A673 (cell line): ENCODE results near the gene LSM14A. TPM values are rescaled to one million over a fixed set of nuclear protein-coding genes. Genes with fewer than 3 reads are reported as not detected.
A peak's percentile ranks its signal among the peaks of the same experiment; 100 is the strongest.

ENCODE experiments used
- BruUV-seq: library from RNA; stranded (reverse); fragments of 400-500 nt; replicated peaks from 2 replicates; lab custom pipeline; 2021; lab: Mats Ljungman, UMichigan
- CTCF ChIA-PET: fragments of 300-600 bp; sonication (Branson Sonifier 250); formaldehyde crosslinking; loops from one replicate; lab custom pipeline; 2022; ENCODE audit warnings: antibody characterized with exemption; lab: Charles Lee
- POLR2A ChIA-PET: fragments of 300-600 bp; sonication (Branson Sonifier 250); formaldehyde crosslinking; loops from one replicate; lab custom pipeline; 2022; ENCODE audit warnings: antibody characterized with exemption; ENCODE audit not compliant: low non-redundant PET; lab: Charles Lee
- DNase-seq: peaks from one replicate; pipeline ENCODE4 v3.0.0-alpha.2; 2015; ENCODE audit warnings: low spot score
- H3K27ac ChIP-seq: fragments of 200-600 bp; sonication (generic); 2 replicates; pipeline ENCODE4 v1.5.1; 2016; ENCODE audit warnings: mixed run types, low read depth, mild to moderate bottlenecking, mixed read lengths, antibody characterized with exemption, low read length; ENCODE audit not compliant: poor library complexity, severe bottlenecking
- H3K27me3 ChIP-seq: fragments of 200-600 bp; sonication (generic); replicated peaks from 2 replicates; pipeline ENCODE4 v1.6.1; 2017; ENCODE audit warnings: mixed run types, low read depth, mild to moderate bottlenecking, mixed read lengths, antibody characterized with exemption, low read length; ENCODE audit not compliant: insufficient read depth, poor library complexity
- H3K36me3 ChIP-seq: fragments of 200-600 bp; sonication (generic); 2 replicates; pipeline ENCODE4 v1.6.1; 2016; ENCODE audit warnings: mixed run types, mild to moderate bottlenecking, mixed read lengths, antibody characterized with exemption, low read length; ENCODE audit not compliant: insufficient read depth, poor library complexity, severe bottlenecking
- H3K4me1 ChIP-seq: fragments of 200-600 bp; sonication (generic); 2 replicates; pipeline ENCODE4 v1.6.1; 2017; ENCODE audit warnings: mixed run types, mild to moderate bottlenecking, mixed read lengths, antibody characterized with exemption, low read length; ENCODE audit not compliant: insufficient read depth, poor library complexity, severe bottlenecking
- H3K4me3 ChIP-seq: fragments of 200-600 bp; sonication (generic); 2 replicates; pipeline ENCODE4 v1.5.1; 2016; ENCODE audit warnings: low read depth, mixed run types, mild to moderate bottlenecking, mixed read lengths, low read length; ENCODE audit not compliant: poor library complexity, severe bottlenecking
- H3K9me3 ChIP-seq: fragments of 200-600 bp; sonication (generic); 2 replicates; pipeline ENCODE4 v1.6.1; 2016; ENCODE audit warnings: mixed run types, low read depth, mild to moderate bottlenecking, mixed read lengths, antibody characterized with exemption, low read length; ENCODE audit not compliant: poor library complexity, severe bottlenecking
- EZH2 ChIP-seq: fragments of 200-600 bp; sonication (generic); IDR thresholded peaks from 2 replicates; pipeline ENCODE4 v1.6.1; 2017; ENCODE audit warnings: borderline replicate concordance, low read depth, mild to moderate bottlenecking, mixed read lengths, antibody characterized with exemption, low read length; ENCODE audit not compliant: poor library complexity, severe bottlenecking
- intact Hi-C: fragments of 100-400 bp; cut with micrococcal nuclease; formaldehyde crosslinking; loops from one replicate; pipeline ENCODE4 v1.10.0; 2022; ENCODE audit not compliant: unreplicated experiment
- total RNA-seq: library from RNA; stranded (reverse); gene quantifications from 2 replicates; pipeline ENCODE4 v1.2.3, GENCODE V29; 2021
- TF ChIP-seq, protein P1 (sequence below): fragments of 300-800, 200-600 bp; sonication (generic); conservative IDR thresholded peaks from 2 replicates; pipeline ENCODE4 v1.5.1; 2017; ENCODE audit warnings: low read depth, mild to moderate bottlenecking, antibody characterized with exemption, low read length, moderate library complexity, mixed read lengths

Gene LSM14A
- total RNA-seq, 1 experiment from 2014 or later = 137 TPM

DNA sequence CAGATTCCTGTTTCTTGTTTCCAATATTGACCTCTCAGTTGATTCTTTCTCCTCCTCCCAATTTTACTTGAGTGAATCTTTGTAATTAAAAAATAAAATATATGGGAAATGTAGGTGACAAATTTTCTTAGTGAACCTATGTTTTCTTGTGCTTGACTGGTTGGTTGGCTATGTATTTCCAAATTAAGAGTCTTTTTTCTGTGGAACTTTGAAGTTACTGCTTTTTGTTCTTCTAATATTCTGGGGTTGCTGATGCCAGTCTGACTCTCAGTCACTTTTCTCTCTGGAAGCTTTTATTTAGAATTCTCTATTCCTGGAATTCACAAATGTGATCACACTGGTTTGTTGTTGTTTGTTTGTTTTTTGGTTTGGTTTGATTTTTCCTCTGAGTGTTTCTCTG, 9.8 kb downstream of the LSM14A start:
- no peak overlapping the region for H3K27ac ChIP-seq
- intact Hi-C loops = no loop called here
- BruUV-seq = no TSS peak
- no peak for DNase-seq
- H3K4me3 ChIP-seq = no peak overlapping the region
- H3K36me3 ChIP-seq = no peaks in the 10 kb centered on the region
- peaks cover 41% of the 10 kb centered on the region for H3K4me1 ChIP-seq
- TF ChIP-seq, protein P1, sequence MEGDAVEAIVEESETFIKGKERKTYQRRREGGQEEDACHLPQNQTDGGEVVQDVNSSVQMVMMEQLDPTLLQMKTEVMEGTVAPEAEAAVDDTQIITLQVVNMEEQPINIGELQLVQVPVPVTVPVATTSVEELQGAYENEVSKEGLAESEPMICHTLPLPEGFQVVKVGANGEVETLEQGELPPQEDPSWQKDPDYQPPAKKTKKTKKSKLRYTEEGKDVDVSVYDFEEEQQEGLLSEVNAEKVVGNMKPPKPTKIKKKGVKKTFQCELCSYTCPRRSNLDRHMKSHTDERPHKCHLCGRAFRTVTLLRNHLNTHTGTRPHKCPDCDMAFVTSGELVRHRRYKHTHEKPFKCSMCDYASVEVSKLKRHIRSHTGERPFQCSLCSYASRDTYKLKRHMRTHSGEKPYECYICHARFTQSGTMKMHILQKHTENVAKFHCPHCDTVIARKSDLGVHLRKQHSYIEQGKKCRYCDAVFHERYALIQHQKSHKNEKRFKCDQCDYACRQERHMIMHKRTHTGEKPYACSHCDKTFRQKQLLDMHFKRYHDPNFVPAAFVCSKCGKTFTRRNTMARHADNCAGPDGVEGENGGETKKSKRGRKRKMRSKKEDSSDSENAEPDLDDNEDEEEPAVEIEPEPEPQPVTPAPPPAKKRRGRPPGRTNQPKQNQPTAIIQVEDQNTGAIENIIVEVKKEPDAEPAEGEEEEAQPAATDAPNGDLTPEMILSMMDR = no peak
- TF ChIP-seq EZH2 = no peak
- H3K9me3 ChIP-seq = no peaks in the 10 kb centered on the region
- ChIA-PET POLR2A (no interaction called here), CTCF (no interaction called here)
- H3K27me3 ChIP-seq = no peaks in the 10 kb centered on the region

DNA sequence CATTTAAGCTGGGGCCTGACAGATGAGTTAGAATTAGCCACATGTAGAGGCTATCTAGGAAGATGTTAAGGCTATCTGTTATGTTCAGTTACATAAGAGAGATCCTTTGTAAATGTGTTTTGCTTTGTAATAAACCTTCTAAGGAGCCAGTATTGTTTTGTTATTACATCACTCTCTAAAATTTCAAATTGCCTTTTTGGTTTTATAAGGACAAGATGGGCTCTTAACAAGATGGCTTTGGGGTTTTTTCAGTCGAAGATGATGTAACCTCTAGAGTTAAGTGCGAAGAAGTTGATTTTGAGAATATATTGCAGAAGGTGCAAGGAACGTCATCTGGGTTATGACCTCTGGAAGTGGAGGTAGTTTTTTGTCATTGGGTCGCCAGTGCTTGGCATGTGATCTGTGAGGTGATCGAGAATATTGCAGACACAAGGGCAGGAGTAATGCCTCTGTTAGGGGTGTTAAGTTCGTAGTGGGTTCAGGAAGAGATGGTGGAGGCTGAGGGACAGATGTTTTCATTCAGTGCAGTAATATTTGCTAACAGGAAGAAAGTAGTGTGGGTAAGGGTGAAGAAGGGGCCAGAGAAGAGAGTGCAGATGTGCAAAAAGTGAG, 12.7 kb downstream of the LSM14A start:
- H3K4me1 ChIP-seq = peaks cover 40% of the 10 kb centered on the region
- TF ChIP-seq EZH2 = no peak
- TF ChIP-seq, protein P1 = no peak
- DNase-seq = no peak
- ChIA-PET POLR2A (no interaction called here), CTCF (no interaction called here)
- no TSS peak for BruUV-seq
- no peaks in the 10 kb centered on the region for H3K36me3 ChIP-seq
- peak overlapping the region; percentile 26 for H3K27ac ChIP-seq
- no peaks in the 10 kb centered on the region for H3K9me3 ChIP-seq
- H3K4me3 ChIP-seq = no peak overlapping the region
- H3K27me3 ChIP-seq = no peaks in the 10 kb centered on the region
- intact Hi-C loops = no loop called here

- TF ChIP-seq, protein P1 = no peak
- no peak for TF ChIP-seq EZH2
- H3K9me3 ChIP-seq = no peaks in the 10 kb centered on the region
- H3K4me1 ChIP-seq = peaks cover 48% of the 10 kb centered on the region
- CTCF ChIA-PET = no interaction called here
- POLR2A ChIA-PET = no interaction called here
- no peak overlapping the region for H3K4me3 ChIP-seq
- no TSS peak for BruUV-seq
- H3K36me3 ChIP-seq = no peaks in the 10 kb centered on the region
- H3K27ac ChIP-seq = no peak overlapping the region
- H3K27me3 ChIP-seq = no peaks in the 10 kb centered on the region
- DNase-seq = no peak
- intact Hi-C loops = no loop called here
Observed at GRCh38 chr19:34186205-34186604, 13.9 kb downstream of the LSM14A start.
